GM12878 (cell line): ENCODE measurements around the gene C10orf105. TPM values are rescaled to one million over a fixed set of nuclear protein-coding genes. Genes with fewer than 3 reads are reported as not detected.

ENCODE experiments used
- ATF7 ChIP-seq: fragments of 450-650 bp; IDR thresholded peaks from 2 replicates; pipeline ENCODE4 v1.6.1; 2016; ENCODE audit warnings: low read depth, mild to moderate bottlenecking
- CBFB ChIP-seq: IDR thresholded peaks from 2 replicates; pipeline ENCODE4 v1.6.1; 2016; ENCODE audit warnings: antibody characterized with exemption, low read depth
- CHD1 ChIP-seq: IDR thresholded peaks from 2 replicates; pipeline ENCODE4 v1.6.1; 2012; ENCODE audit warnings: low read depth, low read length, improper control_type of control experiment
- CHD4 ChIP-seq: fragments of 200-600 bp; sonication (generic); IDR thresholded peaks from 2 replicates; pipeline ENCODE4 v1.6.1; 2016; ENCODE audit warnings: mild to moderate bottlenecking
- CREM ChIP-seq: IDR thresholded peaks from 2 replicates; pipeline ENCODE4 v1.6.1; 2014; ENCODE audit warnings: antibody characterized with exemption, low read depth
- E4F1 ChIP-seq: fragments of 450-650 bp; IDR thresholded peaks from 2 replicates; pipeline ENCODE4 v1.6.1; 2018; ENCODE audit warnings: borderline replicate concordance, mild to moderate bottlenecking; ENCODE audit not compliant: partially characterized antibody
- GATAD2B ChIP-seq: fragments of 450-650 bp; conservative IDR thresholded peaks from 2 replicates; pipeline ENCODE4 v1.6.1; 2017; ENCODE audit warnings: low read depth, mild to moderate bottlenecking, moderate library complexity
- HCFC1 ChIP-seq: fragments of 150-350 bp; IDR thresholded peaks from 2 replicates; pipeline ENCODE4 v1.6.1; 2014; ENCODE audit warnings: low read length
- HDAC2 ChIP-seq: fragments of 200-600 bp; sonication (generic); IDR thresholded peaks from 2 replicates; pipeline ENCODE4 v1.6.1; 2017
- HSF1 ChIP-seq: fragments of 150-350 bp; IDR thresholded peaks from 2 replicates; pipeline ENCODE4 v1.6.1; 2014; ENCODE audit warnings: mild to moderate bottlenecking, low read depth, low read length
- IKZF2 ChIP-seq, 2 experiments: fragments of 450-650 bp; IDR thresholded peaks; 2 replicates each; pipeline ENCODE4 v1.6.1; 2017; ENCODE audit warnings: mild to moderate bottlenecking in 2 of 2, moderate library complexity in 2 of 2
- KAT2A ChIP-seq: conservative IDR thresholded peaks from 2 replicates; pipeline ENCODE4 v1.6.1; 2011; ENCODE audit warnings: low read depth, low read length; ENCODE audit not compliant: control insufficient read depth
- NFYB ChIP-seq: IDR thresholded peaks from 2 replicates; pipeline ENCODE4 v1.6.1; 2011; ENCODE audit warnings: low read depth, mild to moderate bottlenecking, low read length, improper control_type of control experiment, moderate library complexity; ENCODE audit not compliant: insufficient read depth
- NR2C1 ChIP-seq: fragments of 450-650 bp; IDR thresholded peaks from 2 replicates; pipeline ENCODE4 v1.6.1; 2017; ENCODE audit warnings: antibody characterized with exemption, mild to moderate bottlenecking, moderate library complexity
- PAX5 ChIP-seq: IDR thresholded peaks from 2 replicates; pipeline ENCODE4 v1.6.1; 2011; ENCODE audit warnings: low read depth, low read length, borderline replicate concordance
- POLR2A ChIP-seq: IDR thresholded peaks from 2 replicates; pipeline ENCODE4 v1.6.1; 2011; ENCODE audit warnings: low read depth, mild to moderate bottlenecking, low read length
- SMC3 ChIP-seq: IDR thresholded peaks from 2 replicates; pipeline ENCODE4 v1.6.1; 2011; ENCODE audit warnings: low read length, improper control_type of control experiment, borderline replicate concordance
- SPI1 ChIP-seq: IDR thresholded peaks from 2 replicates; pipeline ENCODE4 v1.6.1; 2011; ENCODE audit warnings: low read depth, mild to moderate bottlenecking, low read length, moderate library complexity, borderline replicate concordance; ENCODE audit not compliant: insufficient read depth
- SREBF1 ChIP-seq: IDR thresholded peaks from 2 replicates; pipeline ENCODE4 v1.6.1; 2012; ENCODE audit warnings: mild to moderate bottlenecking, low read length
- SREBF2 ChIP-seq: IDR thresholded peaks from 2 replicates; pipeline ENCODE4 v1.6.1; 2012; ENCODE audit warnings: mild to moderate bottlenecking, low read length
- TARDBP ChIP-seq: IDR thresholded peaks from 2 replicates; pipeline ENCODE4 v1.6.1; 2016; ENCODE audit warnings: borderline replicate concordance
- ZSCAN29 ChIP-seq: fragments of 450-650 bp; IDR thresholded peaks from 2 replicates; pipeline ENCODE4 v1.6.1; 2017; ENCODE audit warnings: mild to moderate bottlenecking, moderate library complexity
- ZZZ3 ChIP-seq: IDR thresholded peaks from 2 replicates; pipeline ENCODE4 v1.6.1; 2011; ENCODE audit warnings: low read depth; ENCODE audit not compliant: control insufficient read depth, insufficient read length
- polyA plus RNA-seq, 11 experiments: library from polyadenylated mRNA; depleted of rRNA in 4 of 11; unstranded in 6 of 11; stranded (reverse) in 5 of 11; fragments of >200 nt; fragmentation: Nextera tagmentation in 4 of 11; fragmentation: Illumina TruSeq in 1 of 11; extraction: Ambion mirVana in 4 of 11; extraction: Trizol in 1 of 11; gene quantifications; 1 replicate in 1 of 11; 2 replicates in 10 of 11; pipeline versions ENCODE4 v1.2.1 to v1.2.3, GENCODE V29; 2011 to 2016; ENCODE audit warnings: inconsistent platforms in 2 of 11, missing spikeins in 2 of 11, low read depth in 1 of 11
- total RNA-seq, 4 experiments: library from RNA; depleted of rRNA in 3 of 4; stranded (reverse); fragments of >200 nt in 3 of 4; fragmentation: Illumina TruSeq in 1 of 4; extraction: Trizol in 1 of 4; gene quantifications; 2 replicates each; pipeline versions ENCODE4 v1.2.1 to v1.2.3, GENCODE V29; 2013 to 2021
- TF ChIP-seq, protein P1 (sequence below): fragments of 450-650 bp; IDR thresholded peaks from 2 replicates; pipeline ENCODE4 v1.6.1; 2017; ENCODE audit warnings: borderline replicate concordance
- TF ChIP-seq, protein P2 (sequence below): fragments of 450-650 bp; formaldehyde crosslinking; IDR thresholded peaks from 2 replicates; pipeline ENCODE4 v1.5.0; 2022; ENCODE audit warnings: mild to moderate bottlenecking, missing genetic modification characterization

The C10orf105 gene
- total and polyA plus RNA-seq, 10 of the 15 experiments (the other 5 are each of a cell fraction or from before 2014, with no cell fraction given): 0.04 to 0.06 (median 0.05) TPM; not detected in 7

- TF ChIP-seq, protein P1, sequence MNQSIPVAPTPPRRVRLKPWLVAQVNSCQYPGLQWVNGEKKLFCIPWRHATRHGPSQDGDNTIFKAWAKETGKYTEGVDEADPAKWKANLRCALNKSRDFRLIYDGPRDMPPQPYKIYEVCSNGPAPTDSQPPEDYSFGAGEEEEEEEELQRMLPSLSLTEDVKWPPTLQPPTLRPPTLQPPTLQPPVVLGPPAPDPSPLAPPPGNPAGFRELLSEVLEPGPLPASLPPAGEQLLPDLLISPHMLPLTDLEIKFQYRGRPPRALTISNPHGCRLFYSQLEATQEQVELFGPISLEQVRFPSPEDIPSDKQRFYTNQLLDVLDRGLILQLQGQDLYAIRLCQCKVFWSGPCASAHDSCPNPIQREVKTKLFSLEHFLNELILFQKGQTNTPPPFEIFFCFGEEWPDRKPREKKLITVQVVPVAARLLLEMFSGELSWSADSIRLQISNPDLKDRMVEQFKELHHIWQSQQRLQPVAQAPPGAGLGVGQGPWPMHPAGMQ: no peak
- TF ChIP-seq CREM: no peak; the same call in 1 of the 2 replicates
- TF ChIP-seq SREBF2: no peak
- TF ChIP-seq CHD4: no peak
- TF ChIP-seq HCFC1: no peak
- peak; percentile 18; the same call in 1 of the 2 replicates for TF ChIP-seq ATF7
- TF ChIP-seq PAX5: no peak
- TF ChIP-seq SREBF1: no peak
- no peak; the same call in 1 of the 2 replicates for TF ChIP-seq SPI1
- TF ChIP-seq NR2C1: no peak
- no peak for TF ChIP-seq HDAC2
- no peak for TF ChIP-seq CHD1
- TF ChIP-seq CBFB: peak; percentile 54; the same call in 1 of the 2 replicates
- no peak for TF ChIP-seq SMC3
- 0 out of 2 replicates have a peak, but pooled peaks have one; percentile 24 for TF ChIP-seq TARDBP
- TF ChIP-seq GATAD2B: peak; percentile 22; the same call in 1 of the 2 replicates
- TF ChIP-seq E4F1: no peak
- TF ChIP-seq IKZF2 (IDR thresholded peaks at IDR 0.05): peak; percentile 22 to 41; a peak in 2 of 4 replicates
- no peak for TF ChIP-seq ZZZ3
- no peak for TF ChIP-seq HSF1
- no peak for TF ChIP-seq POLR2A
- no peak for TF ChIP-seq ZSCAN29
- TF ChIP-seq NFYB: no peak
- no peak for TF ChIP-seq KAT2A
- TF ChIP-seq, protein P2, sequence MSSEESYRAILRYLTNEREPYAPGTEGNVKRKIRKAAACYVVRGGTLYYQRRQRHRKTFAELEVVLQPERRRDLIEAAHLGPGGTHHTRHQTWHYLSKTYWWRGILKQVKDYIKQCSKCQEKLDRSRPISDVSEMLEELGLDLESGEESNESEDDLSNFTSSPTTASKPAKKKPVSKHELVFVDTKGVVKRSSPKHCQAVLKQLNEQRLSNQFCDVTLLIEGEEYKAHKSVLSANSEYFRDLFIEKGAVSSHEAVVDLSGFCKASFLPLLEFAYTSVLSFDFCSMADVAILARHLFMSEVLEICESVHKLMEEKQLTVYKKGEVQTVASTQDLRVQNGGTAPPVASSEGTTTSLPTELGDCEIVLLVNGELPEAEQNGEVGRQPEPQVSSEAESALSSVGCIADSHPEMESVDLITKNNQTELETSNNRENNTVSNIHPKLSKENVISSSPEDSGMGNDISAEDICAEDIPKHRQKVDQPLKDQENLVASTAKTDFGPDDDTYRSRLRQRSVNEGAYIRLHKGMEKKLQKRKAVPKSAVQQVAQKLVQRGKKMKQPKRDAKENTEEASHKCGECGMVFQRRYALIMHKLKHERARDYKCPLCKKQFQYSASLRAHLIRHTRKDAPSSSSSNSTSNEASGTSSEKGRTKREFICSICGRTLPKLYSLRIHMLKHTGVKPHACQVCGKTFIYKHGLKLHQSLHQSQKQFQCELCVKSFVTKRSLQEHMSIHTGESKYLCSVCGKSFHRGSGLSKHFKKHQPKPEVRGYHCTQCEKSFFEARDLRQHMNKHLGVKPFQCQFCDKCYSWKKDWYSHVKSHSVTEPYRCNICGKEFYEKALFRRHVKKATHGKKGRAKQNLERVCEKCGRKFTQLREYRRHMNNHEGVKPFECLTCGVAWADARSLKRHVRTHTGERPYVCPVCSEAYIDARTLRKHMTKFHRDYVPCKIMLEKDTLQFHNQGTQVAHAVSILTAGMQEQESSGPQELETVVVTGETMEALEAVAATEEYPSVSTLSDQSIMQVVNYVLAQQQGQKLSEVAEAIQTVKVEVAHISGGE: no peak
Observed at GRCh38 chr10:71727105-71727737, 7.6 kb upstream of the C10orf105 start (continued).
